PC-9 (cell line): ENCODE data around the gene ZNF148. TPM values are rescaled to one million over a fixed set of nuclear protein-coding genes. Genes with fewer than 3 reads are reported as not detected.
"Not testable (repeated sequence)": the region's sequence is repeated elsewhere in the genome, so short reads cannot be mapped to it uniquely, and the experiment has no call there.

Experiments
- BruUV-seq: library from RNA; stranded (reverse); fragments of 400-500 nt; replicated peaks from 2 replicates; lab custom pipeline; 2021; lab: Mats Ljungman, UMichigan
- CTCF ChIA-PET: fragments of 300-600 bp; sonication (Branson Sonifier 250); formaldehyde crosslinking; loops from one replicate; lab custom pipeline; 2022; ENCODE audit warnings: antibody characterized with exemption; lab: Charles Lee
- POLR2A ChIA-PET: fragments of 300-600 bp; sonication (Branson Sonifier 250); formaldehyde crosslinking; loops from one replicate; lab custom pipeline; 2022; ENCODE audit warnings: antibody characterized with exemption; ENCODE audit not compliant: unreplicated experiment; lab: Charles Lee
- DNase-seq, 2 experiments: peaks; one replicate each; pipeline versions ENCODE4 v3.0.0 to v3.0.0-alpha.2; 2015 to 2022; ENCODE audit warnings: mixed read lengths in 1 of 2
- H2AFZ ChIP-seq: fragments of 200-600 bp; sonication (generic); 2 replicates; pipeline ENCODE4 v1.8.1; 2017; ENCODE audit warnings: antibody characterized with exemption
- H3F3A ChIP-seq: fragments of 200-600 bp; sonication (generic); 2 replicates; pipeline ENCODE4 v1.8.1; 2017; ENCODE audit warnings: antibody characterized with exemption, mild to moderate bottlenecking, low read depth; ENCODE audit not compliant: insufficient read depth
- H3K27ac ChIP-seq: fragments of 200-600 bp; sonication (generic); 2 replicates; pipeline ENCODE4 v1.6.1; 2016; ENCODE audit warnings: mixed run types
- H3K27me3 ChIP-seq: fragments of 200-600 bp; sonication (generic); 2 replicates; pipeline ENCODE4 v1.6.1; 2016; ENCODE audit warnings: low read depth, mixed run types; ENCODE audit not compliant: insufficient read depth
- H3K36me3 ChIP-seq: fragments of 200-600 bp; sonication (generic); 2 replicates; pipeline ENCODE4 v1.6.1; 2016; ENCODE audit warnings: low read depth, mixed run types
- H3K4me1 ChIP-seq: fragments of 200-600 bp; sonication (generic); replicated peaks from 2 replicates; pipeline ENCODE4 v1.6.1; 2016; ENCODE audit warnings: mixed run types; ENCODE audit not compliant: insufficient read depth
- H3K4me2 ChIP-seq: fragments of 200-600 bp; sonication (generic); 2 replicates; pipeline ENCODE4 v1.6.1; 2017; ENCODE audit warnings: mixed run types
- H3K4me3 ChIP-seq: fragments of 200-600 bp; sonication (generic); 2 replicates; pipeline ENCODE4 v1.6.1; 2016; ENCODE audit warnings: mixed run types
- H3K79me2 ChIP-seq: fragments of 200-600 bp; sonication (generic); 2 replicates; pipeline ENCODE4 v1.6.1; 2017; ENCODE audit warnings: low read depth, mixed run types
- H3K9me2 ChIP-seq: fragments of 200-600 bp; sonication (generic); 2 replicates; pipeline ENCODE4 v1.8.1; 2017; ENCODE audit warnings: mild to moderate bottlenecking; ENCODE audit not compliant: insufficient read depth
- H3K9me3 ChIP-seq: fragments of 200-600 bp; sonication (generic); 2 replicates; pipeline ENCODE4 v1.8.1; 2016; ENCODE audit warnings: low read depth; ENCODE audit not compliant: insufficient read depth
- H4K20me1 ChIP-seq: fragments of 200-600 bp; sonication (generic); 2 replicates; pipeline ENCODE4 v1.8.1; 2017; ENCODE audit not compliant: insufficient read depth
- CTCF ChIP-seq: fragments of 200-600 bp; sonication (generic); conservative IDR thresholded peaks from 2 replicates; pipeline ENCODE4 v1.6.1; 2017; ENCODE audit warnings: mixed run types, antibody characterized with exemption, mild to moderate bottlenecking, moderate library complexity
- EZH2 ChIP-seq: fragments of 200-600 bp; sonication (generic); IDR thresholded peaks from 2 replicates; pipeline ENCODE4 v1.8.0; 2017; ENCODE audit warnings: antibody characterized with exemption, low read depth
- intact Hi-C: fragments of 100-400 bp; cut with micrococcal nuclease; formaldehyde crosslinking; loops from one replicate; pipeline ENCODE4 v1.10.0; 2022; ENCODE audit not compliant: unreplicated experiment
- total RNA-seq: library from RNA; stranded (reverse); gene quantifications from 2 replicates; pipeline ENCODE4 v1.2.3, GENCODE V29; 2021

Gene ZNF148
- total RNA-seq, 1 experiment from 2014 or later, result 62.6 TPM

DNA sequence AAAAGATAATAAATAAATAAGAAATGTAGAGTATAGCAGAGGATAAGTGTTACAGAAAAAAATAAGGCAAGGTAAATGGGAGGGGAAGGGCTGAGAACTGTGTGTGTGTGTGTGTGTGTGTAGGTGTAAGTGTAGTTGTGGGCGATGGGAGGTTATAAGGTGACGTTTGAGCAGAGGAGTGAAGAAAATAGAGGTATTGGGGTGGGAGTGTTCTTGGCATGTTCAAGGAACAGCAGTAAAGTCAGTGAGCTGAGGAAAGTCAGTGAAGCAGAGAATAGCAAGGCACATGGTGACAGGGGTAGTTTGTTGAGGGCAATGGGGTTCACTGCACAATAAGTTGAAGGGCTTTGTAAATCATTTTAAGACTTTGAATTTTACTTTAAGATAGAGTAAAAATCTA lies 30.9 kb upstream of the ZNF148 start:
- no peaks in the 10 kb centered on the region for H3K9me3 ChIP-seq
- CTCF ChIA-PET, result no interaction called here
- POLR2A ChIA-PET, result no interaction called here
- no peak for DNase-seq
- no peaks in the 10 kb centered on the region for H3K36me3 ChIP-seq
- no peaks in the 10 kb centered on the region for H3K27me3 ChIP-seq
- no peak overlapping the region for H2AFZ ChIP-seq
- no peak overlapping the region for H3K4me3 ChIP-seq
- no peaks in the 10 kb centered on the region for H4K20me1 ChIP-seq
- H3K27ac ChIP-seq, result no peak overlapping the region
- intact Hi-C loops, result no loop called here
- no peak overlapping the region for H3K4me2 ChIP-seq
- H3K79me2 ChIP-seq, result no peaks in the 10 kb centered on the region
- no peaks in the 10 kb centered on the region for H3F3A ChIP-seq
- TF ChIP-seq CTCF (no peak), EZH2 (no peak)
- H3K4me1 ChIP-seq, result no peaks in the 10 kb centered on the region
- H3K9me2 ChIP-seq, result no peaks in the 10 kb centered on the region
- no TSS peak for BruUV-seq

DNA sequence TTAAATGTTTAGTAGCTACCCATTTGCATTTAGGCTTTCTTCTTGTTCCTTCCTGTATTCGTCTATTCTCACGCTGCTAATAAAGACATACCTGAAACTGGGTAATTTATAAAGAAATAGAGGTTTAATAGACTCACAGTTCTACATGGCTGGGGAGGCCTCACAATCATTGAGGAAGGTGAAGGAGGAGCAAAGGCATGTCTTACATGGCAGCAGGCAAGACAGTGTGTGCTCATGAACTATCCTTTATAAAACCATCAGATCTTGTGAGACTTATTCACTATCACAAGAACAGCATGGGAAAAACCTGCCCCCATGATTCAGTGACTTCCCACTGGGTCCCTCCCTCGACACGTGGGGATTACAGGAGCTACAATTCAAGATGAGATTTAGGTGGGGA lies 30.4 kb upstream of the ZNF148 start:
- POLR2A ChIA-PET, H3K79me2 ChIP-seq, H3K9me3 ChIP-seq, CTCF ChIA-PET, H3K27me3 ChIP-seq, H3K36me3 ChIP-seq, H3K4me3 ChIP-seq, H4K20me1 ChIP-seq, BruUV-seq, H3K4me1 ChIP-seq, H3K9me2 ChIP-seq, H2AFZ ChIP-seq, H3F3A ChIP-seq, intact Hi-C loops, DNase-seq, H3K4me2 ChIP-seq, H3K27ac ChIP-seq: not testable (repeated sequence)

DNA sequence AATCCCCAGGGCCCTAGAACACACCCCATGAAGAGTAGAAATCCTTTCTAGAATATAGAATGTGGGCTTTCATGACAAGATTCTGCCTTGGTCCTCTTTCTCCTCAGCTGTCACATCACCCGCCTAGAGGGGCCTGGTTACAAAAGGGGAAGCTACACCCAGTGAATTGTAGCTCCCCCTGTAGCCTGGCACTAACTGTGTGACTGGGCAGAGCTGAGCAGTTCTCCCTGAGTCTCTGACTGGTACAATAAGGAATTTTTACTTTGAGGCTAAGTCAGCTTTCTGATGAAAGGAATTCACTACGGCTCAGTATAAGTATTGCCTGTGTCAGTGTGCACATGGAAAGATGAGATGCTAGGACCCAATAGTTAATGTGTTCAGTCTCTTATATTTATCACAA lies 28.7 kb upstream of the ZNF148 start:
- POLR2A ChIA-PET, result no interaction called here
- CTCF ChIA-PET, result no interaction called here
- H3K27ac ChIP-seq, result no peak overlapping the region
- TF ChIP-seq CTCF, result no peak
- no peak for TF ChIP-seq EZH2
- H3K4me1 ChIP-seq, result no peaks in the 10 kb centered on the region
- no peaks in the 10 kb centered on the region for H3K9me3 ChIP-seq
- no peaks in the 10 kb centered on the region for H3K27me3 ChIP-seq
- H2AFZ ChIP-seq, result no peak overlapping the region
- H4K20me1 ChIP-seq, result no peaks in the 10 kb centered on the region
- BruUV-seq, result no TSS peak
- no peaks in the 10 kb centered on the region for H3K79me2 ChIP-seq
- no peak for DNase-seq
- intact Hi-C loops, result no loop called here
- H3K4me2 ChIP-seq, result no peak overlapping the region
- H3K4me3 ChIP-seq, result no peak overlapping the region
- H3K9me2 ChIP-seq, result no peaks in the 10 kb centered on the region
- no peaks in the 10 kb centered on the region for H3K36me3 ChIP-seq
- no peaks in the 10 kb centered on the region for H3F3A ChIP-seq

GRCh38 chr3:125402639-125403038 lies 27.5 kb upstream of the ZNF148 start:
- no TSS peak for BruUV-seq
- H3K9me2 ChIP-seq, result no peaks in the 10 kb centered on the region
- no peak overlapping the region for H3K27ac ChIP-seq
- ChIA-PET CTCF (interaction anchor here (0.6 kb wide), 1 partner anchor 369 kb away, joined by 4 read pairs; no protein-coding TSS in a partner anchor), POLR2A (interaction anchor here (0.6 kb wide), 1 partner anchor 193 kb away, joined by 18 read pairs; no protein-coding TSS in a partner anchor)
- no peak overlapping the region for H3K4me3 ChIP-seq
- no peaks in the 10 kb centered on the region for H3K9me3 ChIP-seq
- 0 out of 2 replicates have a peak, but pooled peaks cover 5% of the 10 kb centered on the region for H3K27me3 ChIP-seq
- H3F3A ChIP-seq, result no peaks in the 10 kb centered on the region
- H3K4me1 ChIP-seq, result no peaks in the 10 kb centered on the region
- DNase-seq, result no peak
- TF ChIP-seq EZH2 (no peak), CTCF (no peak)
- H4K20me1 ChIP-seq, result no peaks in the 10 kb centered on the region
- no peak overlapping the region for H3K4me2 ChIP-seq
- no peak overlapping the region for H2AFZ ChIP-seq
- no peaks in the 10 kb centered on the region for H3K79me2 ChIP-seq
- H3K36me3 ChIP-seq, result no peaks in the 10 kb centered on the region
- intact Hi-C loops, result no loop called here
